Smooth muscle cell (in vitro differentiated cells): ENCODE measurements around the gene ZNHIT2. TPM values are rescaled to one million over a fixed set of nuclear protein-coding genes. Genes with fewer than 3 reads are reported as not detected.

Source experiments
- DNase-seq: peaks from one replicate; lab custom pipeline; 2025; ENCODE audit not compliant: unreplicated experiment; lab: John Stamatoyannopoulos, UW
- H2AFZ ChIP-seq: fragments of 200-600 bp; sonication (generic); 2 replicates; pipeline ENCODE4 v1.6.0; 2016; ENCODE audit warnings: antibody characterized with exemption, low read depth, mild to moderate bottlenecking
- H3F3A ChIP-seq: fragments of 200-600 bp; sonication (generic); 2 replicates; pipeline ENCODE4 v1.6.0; 2017; ENCODE audit warnings: antibody characterized with exemption, low read depth
- H3K27ac ChIP-seq: fragments of 200-600 bp; sonication (generic); 2 replicates; pipeline ENCODE4 v1.5.1; 2016; ENCODE audit warnings: low read depth, mild to moderate bottlenecking
- H3K27me3 ChIP-seq: fragments of 200-600 bp; sonication (generic); 2 replicates; pipeline ENCODE4 v1.6.1; 2016; ENCODE audit warnings: low read depth, mild to moderate bottlenecking
- H3K36me3 ChIP-seq: fragments of 200-600 bp; sonication (generic); 2 replicates; pipeline ENCODE4 v1.5.1; 2016; ENCODE audit warnings: low read depth
- H3K4me1 ChIP-seq: fragments of 200-600 bp; sonication (generic); 2 replicates; pipeline ENCODE4 v1.5.1; 2016; ENCODE audit warnings: low read depth
- H3K4me2 ChIP-seq: fragments of 200-600 bp; sonication (generic); 2 replicates; pipeline ENCODE4 v1.6.0; 2016; ENCODE audit warnings: mild to moderate bottlenecking
- H3K4me3 ChIP-seq: fragments of 200-600 bp; sonication (generic); 2 replicates; pipeline ENCODE4 v1.5.1; 2016; ENCODE audit warnings: mild to moderate bottlenecking
- H3K79me2 ChIP-seq: fragments of 200-600 bp; sonication (generic); 2 replicates; pipeline ENCODE4 v1.6.0; 2016; ENCODE audit warnings: low read depth, mild to moderate bottlenecking
- H3K9ac ChIP-seq: fragments of 200-600 bp; sonication (generic); 2 replicates; pipeline ENCODE4 v1.6.0; 2016; ENCODE audit warnings: low read depth
- H3K9me3 ChIP-seq: fragments of 200-600 bp; sonication (generic); replicated peaks from 2 replicates; pipeline ENCODE4 v1.5.1; 2016; ENCODE audit warnings: low read depth
- H4K20me1 ChIP-seq: fragments of 200-600 bp; sonication (generic); 2 replicates; pipeline ENCODE4 v1.6.0; 2016; ENCODE audit warnings: low read depth
- WGBS: methylation state at CpG from one replicate; pipeline ENCODE4 v1.1.7; 2016; ENCODE audit warnings: low lambda C conversion rate; 5-methylcytosine and 5-hydroxymethylcytosine counted together
- polyA plus RNA-seq: library from polyadenylated mRNA; unstranded; fragments of >200 nt; fragmentation: Nextera tagmentation; extraction: Ambion mirVana; gene quantifications from 2 replicates; pipeline ENCODE4 v1.2.1, GENCODE V29; 2016
- total RNA-seq: library from RNA; depleted of rRNA; stranded (reverse); fragments of >200 nt; gene quantifications from 2 replicates; pipeline ENCODE4 v1.2.3, GENCODE V29; 2014
- TF ChIP-seq, protein P1 (sequence below): fragments of 200-600 bp; sonication (generic); IDR thresholded peaks from 2 replicates; pipeline ENCODE4 v1.5.1; 2017; ENCODE audit warnings: borderline replicate concordance, mild to moderate bottlenecking, antibody characterized with exemption; ENCODE audit not compliant: insufficient read depth, poor library complexity, severe bottlenecking

Gene ZNHIT2
- total and polyA plus RNA-seq, 2 experiments from 2014 or later, result 9.1 to 14.5 TPM

GRCh38 chr11:65141896-65142494 is 24.5 kb upstream of the ZNHIT2 start:
- Histone ChIP-seq H3K27ac (no peak overlapping the region), H3K9me3 (no peaks in the 10 kb centered on the region), H3K4me2 (no peak overlapping the region), H2AFZ (no peak overlapping the region), H3K36me3 (no peaks in the 10 kb centered on the region), H4K20me1 (no peaks in the 10 kb centered on the region), H3K4me1 (no peaks in the 10 kb centered on the region), H3K9ac (no peak overlapping the region), H3K27me3 (peaks cover 26% of the 10 kb centered on the region), H3K4me3 (no peak overlapping the region), H3F3A (no peaks in the 10 kb centered on the region), H3K79me2 (no peaks in the 10 kb centered on the region)
- WGBS, result 89% methylated on average over 7 of the region's 7 CpGs
- TF ChIP-seq, protein P1, sequence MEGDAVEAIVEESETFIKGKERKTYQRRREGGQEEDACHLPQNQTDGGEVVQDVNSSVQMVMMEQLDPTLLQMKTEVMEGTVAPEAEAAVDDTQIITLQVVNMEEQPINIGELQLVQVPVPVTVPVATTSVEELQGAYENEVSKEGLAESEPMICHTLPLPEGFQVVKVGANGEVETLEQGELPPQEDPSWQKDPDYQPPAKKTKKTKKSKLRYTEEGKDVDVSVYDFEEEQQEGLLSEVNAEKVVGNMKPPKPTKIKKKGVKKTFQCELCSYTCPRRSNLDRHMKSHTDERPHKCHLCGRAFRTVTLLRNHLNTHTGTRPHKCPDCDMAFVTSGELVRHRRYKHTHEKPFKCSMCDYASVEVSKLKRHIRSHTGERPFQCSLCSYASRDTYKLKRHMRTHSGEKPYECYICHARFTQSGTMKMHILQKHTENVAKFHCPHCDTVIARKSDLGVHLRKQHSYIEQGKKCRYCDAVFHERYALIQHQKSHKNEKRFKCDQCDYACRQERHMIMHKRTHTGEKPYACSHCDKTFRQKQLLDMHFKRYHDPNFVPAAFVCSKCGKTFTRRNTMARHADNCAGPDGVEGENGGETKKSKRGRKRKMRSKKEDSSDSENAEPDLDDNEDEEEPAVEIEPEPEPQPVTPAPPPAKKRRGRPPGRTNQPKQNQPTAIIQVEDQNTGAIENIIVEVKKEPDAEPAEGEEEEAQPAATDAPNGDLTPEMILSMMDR, result no peak
- DNase-seq, result no peak

DNA sequence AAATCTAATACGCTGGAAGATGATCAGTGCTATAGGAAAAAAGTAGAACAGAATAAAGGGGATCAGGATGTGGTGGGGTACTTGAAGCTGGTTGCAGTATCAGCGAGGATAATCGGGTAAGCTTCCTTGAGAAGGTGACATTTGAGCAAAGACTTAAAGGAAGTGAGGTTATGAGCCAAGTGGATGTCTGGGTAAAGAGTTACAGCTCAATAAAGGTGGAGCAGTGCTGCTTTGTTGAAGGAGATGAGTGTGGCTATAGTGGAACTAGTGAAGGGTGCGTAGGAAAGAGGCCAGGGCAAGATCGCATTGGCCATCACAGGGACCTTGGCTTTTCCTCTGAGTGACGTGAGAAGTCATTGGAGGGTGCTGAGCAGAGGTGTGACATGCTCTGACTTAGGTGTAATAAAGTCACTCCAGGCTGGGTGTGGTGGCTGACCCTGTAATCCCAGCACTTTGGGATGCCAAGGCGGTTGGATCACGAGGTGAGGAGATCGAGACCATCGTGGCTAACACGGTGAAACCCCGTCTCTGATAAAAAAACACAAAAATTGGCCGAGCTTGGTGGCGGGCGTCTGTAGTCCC is 19.1 kb upstream of the ZNHIT2 start:
- Histone ChIP-seq H4K20me1 (peaks cover 18% of the 10 kb centered on the region), H3F3A (no peaks in the 10 kb centered on the region), H3K4me1 (peaks cover 5% of the 10 kb centered on the region), H3K79me2 (peaks cover 18% of the 10 kb centered on the region), H3K36me3 (no peaks in the 10 kb centered on the region), H3K4me2 (no peak overlapping the region), H2AFZ (no peak overlapping the region), H3K27me3 (peaks cover 19% of the 10 kb centered on the region), H3K4me3 (no peak overlapping the region), H3K9me3 (no peaks in the 10 kb centered on the region), H3K27ac (no peak overlapping the region), H3K9ac (no peak overlapping the region)
- TF ChIP-seq, protein P1, result no peak
- DNase-seq, result no peak
- WGBS, result 91% methylated on average over 15 of the region's 15 CpGs

- H3K4me3 ChIP-seq, result peak overlapping the region; percentile 65
- no peaks in the 10 kb centered on the region for H3F3A ChIP-seq
- peaks cover 5% of the 10 kb centered on the region for H3K4me1 ChIP-seq
- H3K9me3 ChIP-seq, result no peaks in the 10 kb centered on the region
- H3K27ac ChIP-seq, result peak overlapping the region; percentile 93
- peak overlapping the region; percentile 83 for H3K4me2 ChIP-seq
- 66% methylated on average over 11 of the region's 11 CpGs for WGBS
- H4K20me1 ChIP-seq, result peaks cover 26% of the 10 kb centered on the region
- peak overlapping the region; percentile 93 for H3K9ac ChIP-seq
- no peaks in the 10 kb centered on the region for H3K36me3 ChIP-seq
- H3K79me2 ChIP-seq, result peaks cover 18% of the 10 kb centered on the region
- H3K27me3 ChIP-seq, result peaks cover 10% of the 10 kb centered on the region
- H2AFZ ChIP-seq, result no peak overlapping the region
- DNase-seq, result no peak
- TF ChIP-seq, protein P1, result no peak
These were observed 18.2 kb upstream of the ZNHIT2 start for GRCh38 chr11:65135633-65136145.
